Keratinocyte (primary cell): Measurements from ENCODE around the gene NUMBL. TPM values are rescaled to one million over a fixed set of nuclear protein-coding genes. Genes with fewer than 3 reads are reported as not detected.

Experiments used
- DNase-seq: peaks from one replicate; pipeline ENCODE4 v3.0.0-alpha.2; 2011; ENCODE audit warnings: low read depth, missing footprints, low spot score
- FAIRE-seq: peaks from 2 replicates; lab custom pipeline; 2011; peaks lifted over from hg19 to GRCh38; lab: Jason Lieb, UNC
- H2AFZ ChIP-seq: 2 replicates; pipeline ENCODE4 v1.6.0; 2012; ENCODE audit warnings: low read length, control low read depth, inconsistent platforms; ENCODE audit not compliant: control insufficient read depth
- H3K27ac ChIP-seq: 2 replicates; pipeline ENCODE4 v1.5.1; 2011; ENCODE audit warnings: low read length; ENCODE audit not compliant: control insufficient read depth, insufficient read depth
- H3K27me3 ChIP-seq: 3 replicates; pipeline ENCODE4 v1.6.0; 2011; ENCODE audit warnings: low read length; ENCODE audit not compliant: control insufficient read depth, insufficient read depth; ENCODE audit errors: extremely low read depth
- H3K36me3 ChIP-seq, 2 experiments: 2 replicates in 1 of 2; 3 replicates in 1 of 2; pipeline ENCODE4 v1.5.1; 2011; ENCODE audit warnings: low read length in 2 of 2, mild to moderate bottlenecking in 1 of 2; ENCODE audit not compliant: control insufficient read depth in 2 of 2, insufficient read depth in 2 of 2; ENCODE audit errors: extremely low read depth in 1 of 2
- H3K4me1 ChIP-seq: 3 replicates; pipeline ENCODE4 v1.5.1; 2011; ENCODE audit warnings: low read length; ENCODE audit not compliant: control insufficient read depth, insufficient read depth; ENCODE audit errors: extremely low read depth
- H3K4me2 ChIP-seq: 3 replicates; pipeline ENCODE4 v1.6.0; 2011; ENCODE audit warnings: low read depth, low read length; ENCODE audit not compliant: control insufficient read depth, insufficient read depth; ENCODE audit errors: extremely low read depth
- H3K4me3 ChIP-seq, 3 experiments: fragments of 200-600 bp in 1 of 3; sonication (generic) in 1 of 3; 2 replicates in 2 of 3; 3 replicates in 1 of 3; pipeline ENCODE4 v1.5.1; 2011 to 2016; ENCODE audit warnings: low read length in 3 of 3, mild to moderate bottlenecking in 3 of 3, control low read depth in 2 of 3, inconsistent platforms in 1 of 3, low read depth in 1 of 3, mixed read lengths in 1 of 3, mixed run types in 1 of 3, moderate library complexity in 1 of 3; ENCODE audit not compliant: control insufficient read depth in 2 of 3, insufficient read depth in 2 of 3; ENCODE audit errors: extremely low read depth in 1 of 3
- H3K79me2 ChIP-seq: 2 replicates; pipeline ENCODE4 v1.6.0; 2012; ENCODE audit warnings: low read length; ENCODE audit not compliant: control insufficient read depth, insufficient read depth
- H3K9ac ChIP-seq: 3 replicates; pipeline ENCODE4 v1.6.0; 2011; ENCODE audit warnings: low read length; ENCODE audit not compliant: control insufficient read depth, insufficient read depth; ENCODE audit errors: extremely low read depth
- H3K9me1 ChIP-seq: 3 replicates; pipeline ENCODE4 v1.6.0; 2011; ENCODE audit warnings: low read length; ENCODE audit not compliant: control insufficient read depth, insufficient read depth; ENCODE audit errors: extremely low read depth
- H3K9me3 ChIP-seq: 2 replicates; pipeline ENCODE4 v1.5.1; 2012; ENCODE audit warnings: low read depth, low read length; ENCODE audit not compliant: control insufficient read depth
- H4K20me1 ChIP-seq: 3 replicates; pipeline ENCODE4 v1.6.0; 2011; ENCODE audit warnings: low read length; ENCODE audit not compliant: control insufficient read depth, insufficient read depth; ENCODE audit errors: extremely low read depth
- CTCF ChIP-seq, 3 experiments: IDR thresholded peaks in 1 of 3; conservative IDR thresholded peaks in 1 of 3; optimal IDR thresholded peaks in 1 of 3; 2 replicates in 2 of 3; 3 replicates in 1 of 3; pipeline versions ENCODE3 to v1.5.1; 2011; ENCODE audit warnings: low read length in 3 of 3, mild to moderate bottlenecking in 3 of 3, moderate library complexity in 2 of 3, control low read depth in 1 of 3, inconsistent platforms in 1 of 3; ENCODE audit not compliant: insufficient read depth in 2 of 3; ENCODE audit errors: extremely low read depth in 1 of 3
- EZH2 ChIP-seq: IDR thresholded peaks from one replicate; pipeline ENCODE4 v1.6.1; 2012; ENCODE audit warnings: inconsistent platforms, mild to moderate bottlenecking, low read length, moderate library complexity
- dilution Hi-C: fragments of 300-500 bp; cut with MboI; formaldehyde crosslinking; loops from one replicate; pipeline ENCODE4 v1.7.0; 2020; ENCODE audit warnings: low sequenced_read_pairs; ENCODE audit not compliant: extremely low pct_ligation_motif_present
- polyA plus RNA-seq, 5 experiments: library from polyadenylated mRNA; depleted of rRNA in 3 of 5; stranded (reverse) in 3 of 5; stranded (forward) in 1 of 5; unstranded in 1 of 5; fragments of >200 nt; gene quantifications; 1 replicate in 1 of 5; 2 replicates in 3 of 5; 3 replicates in 1 of 5; pipeline versions ENCODE4 v1.2.1 to v1.2.3, GENCODE V29; 2011 to 2012; ENCODE audit warnings: missing spikeins in 2 of 5, low read depth in 1 of 5, low replicate concordance in 1 of 5

Gene NUMBL
- polyA plus RNA-seq, 1 donor (not counting 4 experiments of a cell fraction or from before 2014, with no cell fraction given) = 5.7 TPM

DNA sequence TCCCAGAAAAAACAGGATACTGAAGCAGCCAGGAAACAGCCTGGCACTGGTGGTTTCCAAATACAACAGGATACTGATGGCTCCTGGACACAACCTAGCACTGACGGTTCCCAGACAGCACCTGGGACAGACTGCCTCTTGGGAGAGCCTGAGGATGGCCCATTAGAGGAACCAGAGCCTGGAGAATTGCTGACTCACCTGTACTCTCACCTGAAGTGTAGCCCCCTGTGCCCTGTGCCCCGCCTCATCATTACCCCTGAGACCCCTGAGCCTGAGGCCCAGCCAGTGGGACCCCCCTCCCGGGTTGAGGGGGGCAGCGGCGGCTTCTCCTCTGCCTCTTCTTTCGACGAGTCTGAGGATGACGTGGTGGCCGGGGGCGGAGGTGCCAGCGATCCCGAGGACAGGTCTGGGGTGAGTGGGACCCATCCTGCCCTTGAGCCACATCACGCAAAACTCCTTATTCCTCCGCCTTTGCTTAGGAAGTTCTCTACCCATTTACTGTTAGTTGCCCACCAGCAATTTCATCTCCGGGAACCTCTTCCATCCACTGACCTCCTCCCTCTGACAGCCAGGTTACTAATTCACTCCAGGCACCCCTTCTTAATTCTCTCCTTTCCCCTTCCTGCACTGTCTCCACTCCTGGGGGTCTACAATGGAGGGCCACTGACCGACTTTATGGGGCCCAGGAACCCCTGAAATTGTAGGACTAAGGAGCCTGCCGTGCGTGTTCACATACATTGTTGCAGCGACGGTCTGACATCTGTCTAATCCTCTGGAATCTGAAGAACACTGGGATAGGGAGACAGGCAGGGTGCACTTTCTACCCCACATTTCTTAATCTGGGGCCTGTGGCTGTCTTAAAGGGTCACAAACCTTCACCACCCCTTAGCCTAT, 27.7 kb upstream of the NUMBL start:
- FAIRE-seq = no peak
- Histone ChIP-seq H3K9me3 (no peaks in the 10 kb centered on the region), H3K4me3 (peak overlapping the region; percentile 62 to 90 (median 86)), H3K4me2 (peak overlapping the region; percentile 88), H3K27ac (peak overlapping the region; percentile 100), H3K9me1 (no peaks in the 10 kb centered on the region), H3K79me2 (peaks cover 51% of the 10 kb centered on the region), H3K27me3 (no peaks in the 10 kb centered on the region), H3K36me3 (peaks cover 5 to 7% of the 10 kb centered on the region in 2 experiments), H3K9ac (peak overlapping the region; percentile 100), H4K20me1 (no peaks in the 10 kb centered on the region), H2AFZ (no peak overlapping the region), H3K4me1 (peaks cover 41% of the 10 kb centered on the region)
- dilution Hi-C loops = no loop called here
- DNase-seq = no peak
- TF ChIP-seq EZH2 (no peak), CTCF (optimal IDR thresholded peaks at IDR 0.05 in 1 of 3, IDR thresholded peaks at IDR 0.05 in 1 of 3, conservative IDR thresholded peaks at IDR 0.05 in 1 of 3; ENCODE audit: extremely low read depth in 1 of 3, insufficient read depth in 2 of 3, low read length in 3 of 3) (no peak)

- Histone ChIP-seq H4K20me1 (no peaks in the 10 kb centered on the region), H3K4me3 (peak overlapping the region; percentile 62 to 90 (median 86)), H3K9ac (peak overlapping the region; percentile 100), H3K9me1 (no peaks in the 10 kb centered on the region), H3K4me2 (peak overlapping the region; percentile 88), H3K27ac (peak overlapping the region; percentile 100), H3K9me3 (no peaks in the 10 kb centered on the region), H3K79me2 (peaks cover 47% of the 10 kb centered on the region), H3K27me3 (no peaks in the 10 kb centered on the region), H2AFZ (no peak overlapping the region), H3K36me3 (peaks cover 4 to 5% of the 10 kb centered on the region in 2 experiments), H3K4me1 (peaks cover 38% of the 10 kb centered on the region)
- dilution Hi-C loops = no loop called here
- no peak for DNase-seq
- TF ChIP-seq EZH2 (no peak), CTCF (optimal IDR thresholded peaks at IDR 0.05 in 1 of 3, IDR thresholded peaks at IDR 0.05 in 1 of 3, conservative IDR thresholded peaks at IDR 0.05 in 1 of 3; ENCODE audit: extremely low read depth in 1 of 3, insufficient read depth in 2 of 3, low read length in 3 of 3) (no peak)
- no peak for FAIRE-seq
Observed at GRCh38 chr19:40717325-40717879, 27.0 kb upstream of the NUMBL start.
